Sigmoid colon (tissue), 4 donors: ENCODE measurements around the gene MRPL27.

Experiments
- POLR2A ChIP-seq, 2 donors: fragments of 450-650 bp; IDR thresholded peaks; one replicate each; pipeline ENCODE4 v1.6.1; 2016; ENCODE audit warnings: antibody characterized with exemption in 2 of 2, mild to moderate bottlenecking in 2 of 2, moderate library complexity in 2 of 2
- POLR2AphosphoS5 ChIP-seq, 4 donors: sonication (generic); formaldehyde crosslinking; IDR thresholded peaks; one replicate each; pipeline ENCODE4 v1.6.1; 2017; ENCODE audit warnings: antibody characterized with exemption in 4 of 4
- TF ChIP-seq, protein P1 (sequence below), 4 experiments: fragments of 450-650 bp in 3 of 4; fragments of 200-600 bp in 1 of 4; IDR thresholded peaks; one replicate each; pipeline ENCODE4 v1.5.1; 2016 to 2019; ENCODE audit warnings: antibody characterized with exemption in 4 of 4, mild to moderate bottlenecking in 3 of 4, moderate library complexity in 2 of 4

DNA sequence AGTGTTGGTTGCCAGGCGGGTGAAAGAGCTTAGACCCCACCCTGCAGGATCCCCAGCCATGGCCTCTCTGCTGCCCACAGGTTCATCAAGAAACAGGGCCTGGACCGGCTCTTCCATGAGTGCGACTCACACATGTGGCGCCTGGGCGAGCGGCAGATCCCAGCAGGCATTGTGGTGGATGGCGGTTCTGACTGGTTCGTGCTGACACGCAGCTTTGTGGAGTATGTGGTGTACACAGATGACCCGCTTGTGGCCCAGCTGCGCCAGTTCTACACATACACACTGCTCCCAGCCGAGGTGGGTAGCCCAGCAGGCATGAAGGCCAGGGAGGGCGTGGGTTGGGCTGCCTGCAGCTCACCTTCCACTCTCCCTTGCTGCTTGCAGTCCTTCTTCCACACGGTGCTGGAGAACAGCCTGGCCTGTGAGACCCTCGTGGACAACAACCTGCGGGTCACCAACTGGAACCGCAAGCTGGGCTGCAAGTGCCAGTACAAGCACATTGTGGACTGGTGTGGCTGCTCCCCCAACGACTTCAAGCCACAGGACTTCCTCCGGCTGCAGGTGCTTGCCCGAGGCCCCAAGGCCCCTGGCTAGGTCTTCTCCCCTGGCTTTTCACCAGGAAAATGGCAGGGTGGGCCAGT, 17.2 kb downstream of the MRPL27 start:
- TF ChIP-seq, protein P1, sequence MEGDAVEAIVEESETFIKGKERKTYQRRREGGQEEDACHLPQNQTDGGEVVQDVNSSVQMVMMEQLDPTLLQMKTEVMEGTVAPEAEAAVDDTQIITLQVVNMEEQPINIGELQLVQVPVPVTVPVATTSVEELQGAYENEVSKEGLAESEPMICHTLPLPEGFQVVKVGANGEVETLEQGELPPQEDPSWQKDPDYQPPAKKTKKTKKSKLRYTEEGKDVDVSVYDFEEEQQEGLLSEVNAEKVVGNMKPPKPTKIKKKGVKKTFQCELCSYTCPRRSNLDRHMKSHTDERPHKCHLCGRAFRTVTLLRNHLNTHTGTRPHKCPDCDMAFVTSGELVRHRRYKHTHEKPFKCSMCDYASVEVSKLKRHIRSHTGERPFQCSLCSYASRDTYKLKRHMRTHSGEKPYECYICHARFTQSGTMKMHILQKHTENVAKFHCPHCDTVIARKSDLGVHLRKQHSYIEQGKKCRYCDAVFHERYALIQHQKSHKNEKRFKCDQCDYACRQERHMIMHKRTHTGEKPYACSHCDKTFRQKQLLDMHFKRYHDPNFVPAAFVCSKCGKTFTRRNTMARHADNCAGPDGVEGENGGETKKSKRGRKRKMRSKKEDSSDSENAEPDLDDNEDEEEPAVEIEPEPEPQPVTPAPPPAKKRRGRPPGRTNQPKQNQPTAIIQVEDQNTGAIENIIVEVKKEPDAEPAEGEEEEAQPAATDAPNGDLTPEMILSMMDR (IDR thresholded peaks at IDR 0.05): no peak
- TF ChIP-seq POLR2A (IDR thresholded peaks at IDR 0.05): no peak
- TF ChIP-seq POLR2AphosphoS5 (IDR thresholded peaks at IDR 0.05): no peak
